Spleen (tissue), 7 donors: ENCODE results near the gene DNAJC1.

Experiments used
- CTCF ChIP-seq, 11 experiments: fragments of 200-600 bp in 7 of 11; fragments of 450-650 bp in 4 of 11; sonication (generic) in 4 of 11; IDR thresholded peaks in 8 of 11; conservative IDR thresholded peaks in 3 of 11; 1 replicate in 7 of 11; 2 replicates in 4 of 11; pipeline versions ENCODE4 v1.4.0 to v1.8.0; 2016 to 2021; ENCODE audit warnings: antibody characterized with exemption in 11 of 11, inconsistent platforms in 4 of 11, mild to moderate bottlenecking in 1 of 11
- POLR2AphosphoS5 ChIP-seq, 3 donors: sonication (generic); formaldehyde crosslinking; IDR thresholded peaks; one replicate each; pipeline ENCODE4 v1.5.1; 2017; ENCODE audit warnings: antibody characterized with exemption in 3 of 3
- donor health status: DM: no; HTN: no; CAD: no; lungs with moderate emphysema.
- donor health status: DM: no; HTN: no; CAD: no.
- donor health status: DM: no; HTN: no; CAD: no.

- TF ChIP-seq POLR2AphosphoS5 (IDR thresholded peaks at IDR 0.05) = no peak
- no peak for TF ChIP-seq CTCF (IDR thresholded peaks at IDR 0.05 in 8 of 11, conservative IDR thresholded peaks at IDR 0.05 in 3 of 11)
These were observed 282.4 kb downstream of the DNAJC1 start for GRCh38 chr10:21721000-21721665.
